ENCODE data around the gene ZBTB37.
"Not testable (repeated sequence)": the region's sequence is repeated elsewhere in the genome, so short reads cannot be mapped to it uniquely, and the experiment has no call there.

ZBTB37 gene

DNA sequence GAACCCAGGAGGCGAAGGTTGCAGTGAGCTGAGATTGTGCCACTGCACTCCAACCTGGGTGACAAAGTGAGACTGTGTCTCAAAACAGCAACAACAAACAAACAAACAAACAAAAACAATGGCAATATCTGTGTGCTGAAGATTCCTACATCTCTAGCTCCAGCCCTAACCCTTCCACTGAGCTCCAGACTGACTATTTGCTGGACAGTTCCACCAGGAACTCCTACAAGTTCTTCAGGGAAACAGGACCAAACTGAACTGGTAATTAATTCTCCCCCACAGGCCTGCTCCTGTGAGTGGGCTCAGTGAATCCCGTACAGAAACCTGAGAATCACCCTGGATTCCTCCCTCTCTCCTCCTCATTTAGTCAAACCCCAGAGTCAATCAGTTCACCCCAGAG, 47.4 kb downstream of the ZBTB37 start:
- DNase-seq: no peak

DNA sequence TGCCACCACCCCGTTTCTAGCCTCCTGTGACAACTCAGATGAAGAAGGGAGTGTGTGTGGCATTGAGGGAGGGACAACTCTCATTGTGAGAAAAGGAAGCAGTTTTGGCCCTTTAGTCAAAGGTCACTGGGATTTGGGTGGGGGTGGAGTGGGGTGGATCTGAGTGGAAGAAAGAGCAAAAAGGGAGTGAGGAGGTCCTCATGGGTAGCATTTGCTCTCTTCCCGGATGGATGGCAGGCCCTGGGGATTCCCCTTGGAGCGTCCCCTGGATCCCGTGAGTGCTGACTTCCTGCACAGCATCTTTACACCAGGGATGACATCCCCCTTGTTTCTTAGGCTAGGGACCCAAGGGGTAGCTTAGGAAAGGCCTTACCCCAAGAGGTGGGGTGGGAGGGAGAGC, 48.5 kb downstream of the ZBTB37 start:
- DNase-seq: no peak

DNA sequence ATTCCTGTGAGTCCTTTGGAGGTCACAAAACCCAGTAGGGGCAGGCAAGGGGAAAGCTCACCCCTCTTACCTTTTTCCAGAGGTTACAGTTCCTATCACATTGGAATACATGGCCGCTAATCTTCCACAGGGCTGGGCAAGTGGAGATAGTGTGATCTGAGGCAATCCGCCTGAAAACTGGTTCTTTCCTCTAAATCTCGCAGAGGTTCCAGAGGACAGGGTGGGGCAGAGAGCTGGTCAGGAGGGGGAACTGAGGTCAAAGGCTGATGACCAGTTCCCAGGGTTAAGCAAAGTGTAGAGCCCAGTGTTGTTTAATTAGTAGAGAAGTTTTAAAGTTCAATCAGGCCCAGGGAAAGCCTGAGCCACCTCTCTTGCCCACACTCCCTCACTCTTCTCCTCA, 49.0 kb downstream of the ZBTB37 start, which contains the start of gene SERPINC1:
Gene SERPINC1, minus strand, starts transcription at position 179 of the 400 bp plus-strand sequence. Its CDS starts 68 bp downstream, at position 111.
- DNase-seq: no peak

DNA sequence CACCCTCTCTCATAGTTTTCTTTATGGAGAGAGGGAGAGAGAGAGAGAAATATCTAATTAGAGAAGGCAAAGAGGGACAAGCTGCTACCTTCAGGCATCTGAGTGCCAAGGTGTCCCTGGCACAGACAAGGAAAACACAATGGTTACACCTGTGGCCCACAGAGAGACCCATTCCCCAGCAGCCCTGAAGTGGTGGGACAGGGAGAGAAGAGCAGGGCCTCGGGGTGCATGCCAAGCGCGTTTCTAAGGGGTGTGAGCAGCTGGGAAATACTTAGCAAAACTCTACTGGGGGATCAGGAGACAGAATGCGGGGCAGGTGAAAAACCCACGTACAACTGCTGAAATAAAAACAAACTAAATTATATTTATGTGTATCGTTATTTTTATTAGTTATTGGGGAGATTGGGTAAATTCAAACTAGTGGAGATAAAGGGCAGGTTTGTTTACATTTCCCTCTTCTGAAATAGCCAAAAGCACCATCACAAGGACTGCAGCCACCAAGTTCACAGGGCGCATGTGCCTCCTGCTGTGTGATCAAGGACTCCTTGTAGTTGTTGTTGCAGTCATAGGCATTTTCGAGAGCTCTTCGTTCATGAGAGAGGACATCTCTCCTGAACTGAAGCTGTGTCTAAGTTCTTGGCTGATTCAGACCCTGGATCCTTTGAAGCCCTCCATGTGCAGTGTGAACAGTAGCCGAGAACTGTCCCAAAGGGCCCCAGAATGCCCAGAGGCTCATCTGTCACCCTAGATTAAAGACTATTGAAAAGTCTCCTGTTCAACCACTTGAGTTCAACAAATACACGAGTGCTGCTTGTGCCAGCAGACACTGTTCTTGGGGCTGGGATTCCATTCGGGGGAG, 49.7 kb downstream of the ZBTB37 start:
- DNase-seq: no peak

DNA sequence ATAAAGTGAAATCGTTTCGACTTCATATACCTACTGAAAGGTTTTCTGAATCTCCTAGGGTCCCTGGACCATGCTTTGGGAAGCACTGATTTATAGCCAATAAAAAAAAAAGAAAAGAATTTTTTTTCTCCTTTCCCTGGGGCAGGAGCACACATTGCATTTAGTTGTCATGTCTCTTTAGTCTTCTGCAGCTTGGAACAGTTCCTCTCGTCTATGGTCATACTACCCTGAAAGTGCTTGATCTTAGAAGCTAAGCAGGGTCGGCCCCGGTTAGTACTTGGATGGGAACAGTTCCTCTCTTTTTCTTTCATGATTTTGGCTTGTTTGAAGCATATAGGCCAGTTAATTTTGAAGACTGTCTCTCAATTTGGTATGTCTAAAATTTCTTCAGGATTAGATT, 52.7 kb downstream of the ZBTB37 start:
- DNase-seq: no peak

DNA sequence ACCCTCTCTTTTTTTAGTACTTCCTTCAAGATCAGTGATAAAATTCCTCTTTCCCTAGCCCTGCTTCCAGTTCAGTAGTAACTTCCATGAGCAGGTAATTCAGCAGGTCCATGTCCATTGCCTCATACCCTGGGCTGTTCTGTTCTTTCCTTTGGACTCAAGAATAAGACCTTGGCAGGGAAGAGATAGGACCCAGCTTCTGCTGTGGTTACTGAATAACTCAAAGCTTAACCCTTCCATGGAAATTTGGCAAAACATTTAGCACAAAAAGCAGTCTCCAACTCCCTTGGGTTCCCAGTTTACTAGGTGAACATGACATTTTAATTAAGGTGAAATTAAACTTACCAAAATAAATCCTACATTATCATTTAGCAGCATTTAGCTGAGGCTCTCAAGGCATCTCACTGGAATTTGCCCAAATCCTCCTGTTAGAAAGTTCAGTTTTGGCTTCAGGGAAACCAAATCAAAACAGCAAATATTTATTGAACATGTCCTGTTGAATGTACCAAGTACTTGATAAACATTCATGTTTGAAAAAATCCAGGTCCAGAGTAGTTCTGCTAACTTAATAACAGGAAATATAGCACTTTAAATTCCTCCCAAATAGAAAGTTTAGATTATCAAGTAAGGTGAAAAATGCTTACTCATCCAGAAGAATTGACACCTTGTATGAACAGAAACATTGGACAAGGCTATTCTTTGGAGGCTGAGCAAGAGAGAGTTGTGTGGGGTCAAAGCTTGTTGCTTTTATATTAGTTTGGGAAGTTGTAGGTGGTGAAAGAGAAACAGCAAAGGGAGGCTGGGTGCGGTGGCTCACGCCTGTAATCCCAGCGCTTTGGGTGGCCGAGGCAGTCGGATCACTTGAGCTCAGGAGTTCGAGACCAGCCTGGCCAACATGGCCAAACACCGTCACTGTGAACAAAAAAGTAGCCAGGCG, 57.4 kb downstream of the ZBTB37 start:
- no peak for DNase-seq

DNA sequence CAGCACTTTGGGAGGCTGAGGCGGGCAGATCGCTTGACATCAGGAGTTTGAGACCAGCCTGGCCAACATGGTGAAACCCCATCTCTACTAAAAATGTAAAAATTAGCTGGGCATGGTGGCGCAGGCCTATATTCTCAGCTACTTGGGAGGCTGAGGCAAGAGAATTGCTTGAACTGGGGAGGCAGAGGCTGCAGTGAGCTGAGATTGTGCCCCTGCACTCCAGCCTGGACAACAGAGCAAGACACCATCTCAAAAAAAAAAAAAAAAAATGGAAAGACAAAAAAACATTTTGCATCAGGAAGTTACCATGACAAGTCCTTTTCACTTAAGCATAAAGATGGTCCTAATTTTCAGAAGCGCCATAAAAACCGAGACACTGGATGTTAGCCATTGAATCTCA, 62.4 kb downstream of the ZBTB37 start:
- not testable (repeated sequence) for DNase-seq

DNA sequence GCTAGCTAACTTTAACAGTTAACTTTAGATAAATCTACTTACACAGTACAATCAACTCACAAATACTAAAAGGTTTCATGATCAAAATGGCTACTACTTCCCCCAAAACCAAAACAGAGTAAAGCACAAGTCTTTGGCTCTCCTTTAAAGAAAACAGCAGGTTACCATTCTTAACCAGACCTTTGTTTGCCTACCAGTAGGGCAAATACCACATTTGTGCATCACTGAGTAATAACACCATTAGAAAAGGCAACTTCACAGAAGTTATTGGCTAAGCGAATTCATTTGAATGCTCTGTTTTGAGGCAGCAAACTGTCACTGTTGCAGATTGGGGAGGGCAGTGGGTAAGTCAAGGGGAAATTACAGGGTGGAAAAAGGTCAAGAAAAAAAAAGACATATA, 66.3 kb downstream of the ZBTB37 start:
- DNase-seq: no peak

DNA sequence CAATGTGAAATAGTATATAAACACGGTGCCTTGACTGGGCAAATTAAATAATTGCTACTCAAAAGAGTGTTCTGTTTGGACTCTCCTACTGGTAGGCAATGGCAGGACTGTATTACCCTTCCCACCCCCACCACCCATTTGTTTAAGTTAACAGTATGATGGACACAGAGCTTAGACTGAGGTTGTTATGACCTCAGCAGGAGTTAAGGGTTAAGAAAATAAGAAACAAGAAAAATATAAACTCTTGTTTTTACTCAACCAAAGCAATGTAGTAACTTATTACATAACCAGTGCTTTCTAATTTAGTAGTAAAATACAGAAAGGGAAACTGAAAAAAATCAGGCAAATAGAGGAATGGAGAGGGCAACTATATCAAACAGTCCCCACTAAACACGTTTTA, 68.9 kb downstream of the ZBTB37 start:
- DNase-seq: no peak

DNA sequence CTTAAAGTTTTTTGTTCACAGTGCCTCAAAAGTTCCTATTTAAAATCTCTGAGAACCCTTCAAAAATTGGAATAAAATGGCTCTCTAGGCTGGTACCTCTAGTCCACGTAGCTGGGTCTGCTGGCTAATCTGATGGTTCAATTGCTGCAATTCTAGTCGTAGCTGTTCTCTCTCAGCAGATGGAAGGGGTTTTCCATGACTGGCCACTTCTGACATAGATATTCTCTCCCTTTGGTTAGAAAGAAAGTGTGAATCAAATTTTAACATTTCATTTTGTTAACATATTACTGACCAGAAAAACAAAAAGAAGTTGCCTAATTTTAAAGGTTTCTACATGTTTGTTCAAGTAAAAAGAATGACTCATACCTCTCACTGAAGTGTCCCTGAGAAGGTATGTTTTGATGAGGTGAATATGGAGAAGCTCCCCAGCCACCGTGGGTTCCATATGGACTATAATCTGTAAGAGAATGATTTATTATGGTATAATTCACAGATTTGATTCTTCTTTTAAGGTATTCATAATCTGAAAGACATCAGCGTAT, 78.3 kb downstream of the ZBTB37 start:
- DNase-seq: no peak

DNA sequence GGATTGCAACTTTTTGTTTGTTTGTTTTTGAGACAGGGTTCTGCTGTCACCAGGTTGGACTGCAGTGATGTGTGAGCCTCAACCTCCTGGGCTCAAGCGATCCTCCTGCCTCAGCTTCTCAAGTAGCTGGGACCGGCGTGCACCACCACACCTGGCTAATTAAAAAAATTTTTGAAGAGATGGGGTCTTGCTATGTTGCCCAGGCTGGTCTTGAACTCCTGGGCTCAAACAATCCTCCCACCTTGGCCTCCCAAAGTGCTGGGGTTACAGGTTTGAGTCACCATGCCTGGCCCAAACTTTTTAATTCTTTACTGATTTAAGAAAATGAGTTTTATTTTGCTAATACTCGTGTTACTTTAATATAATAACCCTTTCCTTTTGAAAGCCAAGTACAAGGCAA, 80.4 kb downstream of the ZBTB37 start:
- DNase-seq: no peak

All from suppressor macrophage treated with lipopolysaccharide for 1 hour (primary cell).